ENCODE results near the gene GLIS1.

DNA sequence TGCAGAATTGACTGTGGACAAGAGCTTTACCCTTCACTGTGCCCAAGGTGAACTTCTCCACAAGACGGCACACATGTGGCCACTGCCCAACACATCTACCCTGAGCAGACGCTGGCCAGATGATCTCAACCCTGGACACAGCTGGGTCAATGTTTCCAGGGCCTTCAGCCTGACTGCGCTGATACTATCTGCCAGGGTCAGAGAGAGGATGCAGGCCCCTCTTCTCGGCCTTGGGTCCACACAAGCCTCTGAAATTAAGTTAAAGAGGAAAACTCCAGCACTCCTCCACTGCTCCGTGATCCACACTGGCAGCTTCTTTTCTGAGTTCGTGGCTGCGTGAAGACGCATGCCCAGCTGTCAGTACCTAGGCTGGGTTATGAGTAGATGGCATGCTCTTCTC lies 58.1 kb downstream of the GLIS1 start:
- TF ChIP-seq, protein P1, sequence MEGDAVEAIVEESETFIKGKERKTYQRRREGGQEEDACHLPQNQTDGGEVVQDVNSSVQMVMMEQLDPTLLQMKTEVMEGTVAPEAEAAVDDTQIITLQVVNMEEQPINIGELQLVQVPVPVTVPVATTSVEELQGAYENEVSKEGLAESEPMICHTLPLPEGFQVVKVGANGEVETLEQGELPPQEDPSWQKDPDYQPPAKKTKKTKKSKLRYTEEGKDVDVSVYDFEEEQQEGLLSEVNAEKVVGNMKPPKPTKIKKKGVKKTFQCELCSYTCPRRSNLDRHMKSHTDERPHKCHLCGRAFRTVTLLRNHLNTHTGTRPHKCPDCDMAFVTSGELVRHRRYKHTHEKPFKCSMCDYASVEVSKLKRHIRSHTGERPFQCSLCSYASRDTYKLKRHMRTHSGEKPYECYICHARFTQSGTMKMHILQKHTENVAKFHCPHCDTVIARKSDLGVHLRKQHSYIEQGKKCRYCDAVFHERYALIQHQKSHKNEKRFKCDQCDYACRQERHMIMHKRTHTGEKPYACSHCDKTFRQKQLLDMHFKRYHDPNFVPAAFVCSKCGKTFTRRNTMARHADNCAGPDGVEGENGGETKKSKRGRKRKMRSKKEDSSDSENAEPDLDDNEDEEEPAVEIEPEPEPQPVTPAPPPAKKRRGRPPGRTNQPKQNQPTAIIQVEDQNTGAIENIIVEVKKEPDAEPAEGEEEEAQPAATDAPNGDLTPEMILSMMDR (IDR thresholded peaks at IDR 0.05; ENCODE audit: control extremely low read depth in 1 of 3, insufficient read depth in 1 of 3, low read depth in 1 of 3, low read length in 3 of 3), result no peak
- TF ChIP-seq MAX (IDR thresholded peaks at IDR 0.05), result no peak
- no peak for TF ChIP-seq JUN (IDR thresholded peaks at IDR 0.05; ENCODE audit: low read depth, low read length)
- no peak for TF ChIP-seq BRCA1 (IDR thresholded peaks at IDR 0.05; ENCODE audit: low read depth, low read length)

Data from H1 (cell line).